NCI-H460 (cell line): ENCODE results near the gene RIPOR2. TPM values are rescaled to one million over a fixed set of nuclear protein-coding genes. Genes with fewer than 3 reads are reported as not detected.

Experiments
- DNase-seq: peaks from one replicate; pipeline ENCODE4 v3.0.0-alpha.2; 2016; ENCODE audit warnings: low read depth; ENCODE audit errors: extremely low read depth
- total RNA-seq: library from RNA; depleted of rRNA; stranded (reverse); fragments of >200 nt; shearing (Covaris generic); gene quantifications from 2 replicates; pipeline ENCODE4 v1.2.3, GENCODE V29; 2014

RIPOR2 gene
- total RNA-seq, 1 experiment from 2014 or later, result 0.27 TPM

DNA sequence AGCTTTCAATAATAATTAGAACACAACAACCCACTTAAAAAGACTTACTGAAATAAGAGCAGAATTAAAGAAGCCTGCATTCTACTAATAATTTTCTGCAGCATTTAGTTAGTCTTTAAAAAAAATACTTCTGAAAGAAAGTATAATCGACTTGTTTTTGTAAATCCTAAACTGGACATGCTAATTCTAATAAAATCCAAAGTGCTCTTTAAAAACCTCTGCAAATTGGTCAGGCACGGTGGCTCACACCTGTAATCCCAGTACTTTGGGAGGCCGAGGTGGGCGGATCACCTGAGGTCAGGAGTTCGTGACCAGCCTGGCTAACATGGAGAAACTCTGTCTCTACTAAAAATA lies 79.5 kb downstream of the RIPOR2 start:
- no peak for DNase-seq

DNA sequence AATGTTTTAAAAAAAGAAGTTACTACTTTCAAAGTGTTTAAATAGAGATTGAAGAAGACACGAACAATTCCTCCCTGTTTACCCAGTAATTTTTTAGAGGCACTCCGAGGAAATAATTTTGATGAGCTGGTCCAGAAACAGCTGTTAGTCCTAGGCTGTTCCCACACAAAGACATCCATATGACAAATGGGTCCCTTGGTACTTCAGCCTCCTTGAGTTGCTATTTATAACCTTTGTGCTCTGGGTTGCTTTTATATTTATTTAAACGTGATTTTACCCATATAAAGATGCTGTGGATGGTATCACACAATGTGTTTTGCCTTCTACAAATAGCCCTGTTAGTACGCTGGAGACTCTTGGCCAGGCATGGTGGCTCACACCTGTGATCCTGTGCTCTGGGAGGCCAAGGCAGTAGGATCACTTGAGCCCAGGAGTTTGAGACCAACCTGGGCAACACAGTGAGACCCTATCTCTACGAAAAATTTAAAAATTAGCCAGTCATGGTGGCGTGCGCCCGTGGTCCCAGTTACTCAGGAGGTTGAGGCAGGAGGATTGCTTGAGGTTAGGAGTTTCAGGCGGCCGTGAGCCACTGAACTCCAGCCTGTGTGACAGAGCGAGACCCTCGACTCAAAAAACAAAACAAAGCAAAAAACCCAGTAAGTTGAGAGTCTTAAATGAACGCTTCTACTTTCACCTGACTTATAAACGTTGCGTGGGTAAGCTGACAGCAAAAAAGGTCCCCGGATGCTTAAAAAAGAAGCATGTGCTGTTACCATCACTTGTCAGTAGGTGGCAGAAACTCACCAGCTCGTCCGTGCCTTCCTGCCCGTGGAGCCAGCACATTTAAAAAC lies 80.1 kb downstream of the RIPOR2 start:
- DNase-seq, result peak; percentile 56

DNA sequence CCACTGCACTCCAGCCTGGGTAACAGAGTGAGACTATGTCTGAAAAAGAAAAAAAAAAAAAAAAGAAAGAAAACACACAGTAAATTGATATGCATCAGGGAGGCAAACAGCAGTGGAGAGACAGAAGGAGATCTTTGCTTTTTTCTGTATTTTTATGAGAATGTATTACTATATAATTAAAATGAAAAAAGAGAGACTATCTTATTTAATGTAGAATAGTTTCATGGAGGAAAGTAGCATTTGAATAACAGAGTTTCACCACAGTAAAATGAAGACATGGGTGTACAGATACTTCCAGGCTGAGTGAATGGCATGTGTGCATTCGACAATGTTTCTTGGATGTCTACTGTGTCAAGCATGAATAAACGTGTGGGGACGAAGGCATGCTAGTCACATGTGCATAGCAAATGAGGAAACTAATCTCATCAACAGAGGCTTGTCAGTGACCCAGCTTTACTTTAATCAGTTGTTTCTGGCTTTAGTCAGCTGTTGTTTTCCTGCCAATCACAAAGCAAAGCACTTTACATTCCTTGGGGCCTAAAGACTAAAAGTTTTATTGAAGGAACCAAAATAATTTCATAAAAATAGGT lies 81.6 kb downstream of the RIPOR2 start:
- no peak for DNase-seq

DNA sequence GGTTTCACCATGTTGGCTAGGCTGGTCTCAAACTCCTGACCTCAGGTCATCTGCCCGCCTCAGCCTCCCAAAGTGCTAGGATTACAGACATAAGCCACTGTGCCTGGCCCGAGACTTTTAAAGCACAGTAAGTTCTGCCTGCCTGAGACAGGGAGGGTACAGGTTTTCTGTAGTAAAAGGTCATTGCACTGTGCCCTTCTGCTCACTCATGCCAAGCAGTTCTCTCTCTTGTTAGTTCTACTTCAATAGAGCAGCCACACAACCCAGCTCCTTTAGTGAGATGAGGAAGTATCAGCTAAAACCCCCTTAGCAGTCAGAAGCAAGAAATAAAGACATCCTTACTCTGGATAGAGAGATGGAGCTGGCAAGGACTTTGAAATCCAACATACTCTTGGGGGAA lies 84.7 kb downstream of the RIPOR2 start:
- no peak for DNase-seq

DNA sequence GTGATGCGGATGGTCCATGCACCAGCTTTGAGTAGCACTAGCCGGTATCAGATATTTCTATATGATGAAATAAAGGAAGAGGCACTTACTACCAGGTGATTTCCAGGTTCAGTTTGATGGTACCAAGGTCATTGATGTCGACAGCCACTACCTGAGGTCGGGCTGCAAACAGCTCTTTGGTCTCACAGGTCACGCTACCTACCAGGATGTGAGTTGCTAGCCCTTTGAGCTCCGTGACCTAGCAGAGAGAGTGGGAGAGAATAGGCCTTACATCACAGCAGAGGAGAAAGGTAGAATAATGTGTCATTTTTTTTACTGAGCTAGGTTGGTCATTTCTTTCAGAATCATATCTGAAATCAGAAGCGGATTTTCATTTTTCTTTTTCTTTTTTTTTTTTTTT lies 86.0 kb downstream of the RIPOR2 start:
- no peak for DNase-seq

DNA sequence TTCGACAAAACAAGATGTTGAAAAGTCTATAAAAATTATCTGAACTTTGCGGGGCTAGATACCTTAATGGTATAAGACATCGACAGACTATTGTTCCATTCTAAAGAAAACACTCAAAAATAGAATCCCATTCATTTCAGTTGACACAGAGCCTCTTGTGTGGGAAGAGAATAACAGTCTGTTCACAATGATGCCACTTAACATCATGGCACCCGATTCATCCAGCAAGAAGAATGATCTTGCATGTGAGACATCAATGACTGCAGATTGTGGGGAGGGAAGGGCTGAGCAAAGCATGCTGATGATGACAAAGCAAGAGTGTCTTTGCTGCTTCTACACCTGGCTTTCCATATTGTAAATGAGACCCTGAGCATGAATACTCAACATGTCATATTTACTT lies 87.3 kb downstream of the RIPOR2 start:
- no peak for DNase-seq

DNA sequence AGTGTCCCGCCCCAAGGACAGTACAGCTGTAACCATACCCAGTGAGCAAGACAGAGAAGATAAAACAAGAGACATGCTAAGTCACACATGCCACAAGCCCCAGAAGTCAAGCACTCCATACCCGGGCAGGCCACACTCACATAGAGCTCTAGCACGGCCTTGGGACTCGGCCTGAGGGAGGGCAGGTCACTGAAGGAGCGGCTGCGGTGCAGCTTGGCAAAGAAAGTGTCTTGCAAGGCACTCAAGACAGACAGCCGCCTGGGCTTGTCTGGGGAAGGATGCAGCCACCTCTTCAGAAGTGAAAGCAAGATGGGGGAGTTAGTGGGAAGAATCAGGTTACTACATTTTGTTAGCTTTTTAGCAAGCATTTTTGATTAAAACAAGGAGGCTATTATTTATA lies 88.4 kb downstream of the RIPOR2 start:
- no peak for DNase-seq

DNA sequence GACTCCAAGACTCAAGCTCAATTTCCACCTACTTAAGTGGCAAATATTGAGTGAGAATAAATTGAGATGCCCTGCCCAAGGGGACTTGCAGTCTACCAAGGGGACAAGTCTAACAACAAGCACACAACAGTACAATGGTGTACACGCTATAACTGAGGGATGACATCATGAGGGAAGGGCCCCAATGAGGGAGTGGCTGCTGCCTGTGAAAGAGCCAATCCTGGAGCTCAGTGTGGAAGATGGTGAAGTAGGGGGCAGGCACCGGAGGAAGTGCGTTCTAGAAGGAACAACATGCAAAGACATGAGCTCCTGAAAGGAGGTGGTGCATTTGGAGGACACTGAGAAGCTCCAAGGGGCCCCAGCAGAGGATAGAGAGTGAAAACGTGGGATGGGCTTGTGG lies 90.2 kb downstream of the RIPOR2 start:
- no peak for DNase-seq

DNA sequence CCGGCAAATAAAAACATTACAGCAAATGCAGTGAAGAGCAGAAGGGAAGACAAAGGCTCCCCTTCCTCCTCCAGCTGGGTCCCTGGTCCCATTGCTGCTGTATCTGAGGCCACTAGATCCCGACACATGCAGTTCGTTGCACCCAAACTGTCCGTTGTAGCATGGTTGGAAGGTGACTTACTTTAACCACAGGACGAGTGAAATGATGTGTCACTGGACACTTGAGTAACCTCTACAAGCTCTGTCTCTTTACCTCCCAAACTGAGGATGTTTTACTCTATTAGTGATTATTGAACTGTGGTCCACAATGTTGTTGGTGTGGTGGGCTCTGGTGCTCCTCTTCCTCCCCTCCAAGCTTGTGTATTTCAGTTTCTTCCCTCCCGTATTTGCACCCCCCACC lies 90.9 kb downstream of the RIPOR2 start:
- no peak for DNase-seq

DNA sequence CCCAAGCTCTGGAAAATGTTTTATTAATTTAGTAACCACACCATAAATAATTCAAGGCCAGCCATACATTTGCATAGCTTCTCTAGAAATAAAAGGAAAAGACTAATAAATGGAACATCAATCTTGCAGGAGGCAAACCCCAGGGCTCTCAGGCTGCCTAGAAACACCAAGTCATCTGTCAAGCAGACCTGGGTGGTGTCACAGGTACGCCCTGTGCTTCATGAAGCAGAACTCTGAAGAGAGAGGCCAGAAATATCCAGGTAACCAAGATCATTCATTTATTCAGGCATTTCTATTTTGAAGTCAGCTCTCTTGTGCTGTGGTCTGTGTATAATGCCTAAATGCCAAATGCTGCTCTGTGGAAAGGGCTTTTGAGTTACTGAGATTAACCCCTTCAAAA lies 91.7 kb downstream of the RIPOR2 start:
- DNase-seq, result no peak

DNA sequence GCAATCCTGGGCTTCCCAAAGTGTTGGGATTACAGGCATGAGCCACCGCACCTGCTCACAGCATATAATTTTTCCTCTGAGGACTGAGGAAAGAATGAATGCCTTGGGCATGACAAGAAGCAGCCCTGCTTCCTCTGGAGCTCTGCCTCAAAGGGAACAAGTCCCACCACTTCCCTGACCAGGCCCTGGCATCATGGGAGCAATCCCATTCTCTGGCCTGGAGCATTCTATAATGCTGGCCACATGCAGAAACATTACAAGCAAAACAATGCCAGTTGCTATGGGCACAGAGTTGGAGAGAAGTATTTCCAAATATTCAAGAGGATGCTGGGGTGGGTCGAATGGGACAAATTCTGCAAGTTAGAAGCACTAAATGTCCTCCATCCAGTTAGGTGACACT lies 95.6 kb downstream of the RIPOR2 start:
- no peak for DNase-seq

DNA sequence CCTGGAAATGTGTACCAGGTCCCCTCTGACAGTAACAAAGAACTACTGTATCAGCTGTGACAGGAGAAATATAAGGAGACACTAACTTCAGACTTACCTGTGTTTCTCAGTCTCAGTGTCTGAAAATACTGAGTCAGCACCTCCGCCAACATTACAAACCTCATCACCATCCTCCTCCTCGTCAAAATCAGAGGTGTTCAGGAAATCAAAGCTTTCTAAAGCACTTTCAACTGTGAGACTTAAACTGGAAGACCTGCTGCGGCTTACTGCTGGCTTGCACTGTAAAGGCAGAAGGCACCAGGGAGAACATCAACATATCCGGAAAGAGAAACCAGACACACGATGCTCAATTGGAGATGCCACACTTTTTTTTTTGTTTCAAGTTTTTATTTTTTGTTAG lies 96.8 kb downstream of the RIPOR2 start:
- no peak for DNase-seq

DNA sequence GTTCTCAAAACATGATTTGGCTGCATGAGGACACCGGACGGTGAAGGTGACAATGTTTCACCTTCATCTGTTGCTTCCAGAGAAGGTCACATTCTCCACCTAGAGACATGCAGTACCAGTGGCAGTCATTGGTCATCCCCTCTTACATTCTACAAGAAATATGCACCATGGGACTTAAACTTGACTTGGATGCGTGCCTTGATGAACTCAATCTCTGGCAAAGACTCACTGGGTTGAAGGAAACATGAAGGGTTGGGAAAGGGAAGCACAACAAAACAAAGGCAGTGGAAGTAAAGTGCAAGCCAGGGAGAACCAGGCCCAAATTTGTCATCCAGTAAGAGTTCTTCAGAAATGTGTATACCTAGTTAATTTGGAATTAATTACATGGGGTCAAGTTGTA lies 97.7 kb downstream of the RIPOR2 start:
- DNase-seq, result no peak

DNA sequence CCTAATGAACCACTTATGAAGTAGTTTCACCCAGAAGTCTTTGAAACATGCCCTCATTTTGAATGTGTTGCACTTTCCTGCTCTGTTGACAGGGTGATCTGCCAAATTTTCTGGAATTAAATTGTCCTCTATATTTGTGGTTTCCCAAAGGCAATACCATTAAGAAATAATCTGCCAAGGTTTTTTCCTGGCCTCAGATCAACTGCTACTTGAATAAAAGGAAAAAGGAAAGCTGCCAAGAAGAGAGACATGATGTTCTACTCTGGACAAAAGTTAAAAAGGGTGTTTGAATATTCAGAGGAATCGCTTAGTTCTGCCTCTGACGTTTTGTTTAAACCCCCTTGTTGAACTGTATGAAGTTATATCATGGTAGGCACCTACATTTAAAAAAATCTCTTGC lies 99.7 kb downstream of the RIPOR2 start:
- no peak for DNase-seq

DNA sequence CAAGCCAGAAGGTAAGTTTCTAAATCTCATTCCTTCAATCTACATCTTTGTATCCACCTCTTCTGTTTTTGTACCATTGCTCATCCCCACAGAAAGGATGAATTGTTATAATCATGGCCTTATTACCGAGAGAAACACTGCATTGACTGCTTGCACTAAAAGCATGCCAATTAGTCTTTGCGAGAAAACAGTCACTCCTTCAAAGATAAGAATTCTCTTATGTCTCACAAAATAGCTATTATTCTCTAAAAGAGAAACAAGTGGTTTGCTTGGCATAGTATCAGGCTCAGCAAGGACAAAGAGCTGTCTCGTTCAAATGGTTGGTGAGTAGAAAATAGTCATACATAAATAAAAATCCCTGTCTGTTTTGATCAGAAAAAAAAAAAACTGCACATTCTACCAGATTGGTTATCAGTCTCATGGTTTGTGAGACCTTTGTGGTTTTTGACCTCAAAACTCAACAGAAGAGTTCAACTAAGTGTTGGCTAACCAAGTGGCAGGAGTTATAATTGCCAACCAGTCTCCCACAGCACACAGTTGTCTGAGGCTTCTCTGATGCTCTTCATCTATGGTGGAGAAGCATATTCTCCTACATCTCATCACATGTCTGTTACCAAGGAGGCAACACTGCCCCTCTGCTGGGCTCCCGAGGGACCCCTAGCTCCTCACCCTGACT lies 101.9 kb downstream of the RIPOR2 start:
- DNase-seq, result no peak

DNA sequence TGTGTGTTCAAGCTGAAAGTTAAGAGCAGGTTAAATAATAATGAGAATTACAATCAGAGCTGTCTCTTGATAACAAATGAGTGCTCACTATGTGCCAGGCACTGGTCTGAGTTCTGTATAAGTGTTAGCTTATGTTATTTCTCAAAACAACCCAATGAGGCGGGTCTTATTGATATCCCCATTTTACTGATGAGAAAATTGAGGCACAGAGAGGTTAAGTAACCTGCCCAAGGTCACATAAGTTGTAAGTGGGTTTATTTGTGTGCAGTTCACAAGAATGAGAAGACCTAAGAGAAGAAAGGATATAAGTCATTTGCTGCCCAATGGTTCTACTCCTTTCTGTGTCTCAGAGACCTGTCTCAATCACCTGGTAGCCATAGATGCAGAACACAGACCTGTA lies 103.0 kb downstream of the RIPOR2 start:
- no peak for DNase-seq

DNA sequence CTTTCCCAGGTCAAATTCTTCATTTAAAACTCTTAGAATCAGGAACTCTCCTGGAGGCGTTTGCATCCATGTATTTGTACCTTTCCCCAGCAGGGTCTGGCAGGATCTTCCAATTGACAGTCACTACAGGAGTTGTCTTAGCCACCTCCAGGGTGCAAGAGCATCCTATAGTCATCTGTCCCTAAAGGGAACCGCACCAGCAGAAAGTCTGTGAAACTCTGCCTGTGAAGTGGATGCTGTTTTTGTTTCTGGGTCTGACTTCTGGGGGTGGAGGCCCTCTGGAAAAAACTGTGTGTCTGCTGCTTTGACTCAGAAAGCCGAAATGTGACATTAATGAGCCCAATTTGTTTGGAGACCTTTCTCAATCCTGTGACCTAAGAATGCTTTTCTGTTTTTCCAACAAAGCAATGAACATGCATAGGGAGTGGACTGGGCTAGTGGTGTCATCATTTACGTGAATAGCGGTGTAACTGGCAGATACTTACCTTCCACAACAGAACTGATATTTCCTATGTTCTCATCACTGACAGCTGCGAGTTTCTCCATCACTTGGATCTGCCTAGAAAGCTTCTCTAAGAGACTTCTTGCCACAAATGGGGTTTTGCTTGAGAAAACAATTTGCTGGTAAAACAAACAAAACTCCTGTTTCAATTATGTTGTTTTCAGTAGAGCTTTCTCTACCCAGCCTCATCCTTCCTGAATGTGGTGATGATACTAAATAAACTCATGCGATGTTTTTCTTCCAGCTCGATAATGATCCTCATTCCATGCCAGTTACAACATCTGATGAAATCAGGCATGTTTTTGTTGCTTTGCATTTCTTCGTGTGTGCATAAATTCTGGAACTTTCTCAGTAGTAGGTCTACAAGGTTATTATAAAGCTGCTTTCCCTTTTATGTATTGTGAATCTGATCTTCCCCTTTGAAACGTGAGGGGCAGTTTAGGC lies 103.7 kb downstream of the RIPOR2 start:
- no peak for DNase-seq

DNA sequence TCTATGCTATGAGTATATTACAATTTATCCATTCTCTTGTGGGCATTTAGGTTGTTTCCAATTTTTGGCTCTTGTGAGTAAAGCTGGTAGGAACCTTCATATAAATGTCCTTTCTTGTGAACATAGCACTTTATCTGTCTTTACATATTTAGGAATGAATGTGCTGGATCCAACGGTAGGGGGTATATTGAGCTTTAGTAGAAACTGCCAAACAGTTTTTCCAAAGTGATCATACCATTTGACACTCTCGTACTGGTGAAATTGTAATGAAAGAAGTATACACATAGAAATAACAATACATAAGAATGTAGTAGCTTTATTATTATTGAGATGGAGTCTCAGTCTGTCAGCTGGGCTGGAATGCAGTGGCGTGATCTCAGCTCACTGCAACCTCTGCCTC lies 106.1 kb downstream of the RIPOR2 start:
- no peak for DNase-seq

DNA sequence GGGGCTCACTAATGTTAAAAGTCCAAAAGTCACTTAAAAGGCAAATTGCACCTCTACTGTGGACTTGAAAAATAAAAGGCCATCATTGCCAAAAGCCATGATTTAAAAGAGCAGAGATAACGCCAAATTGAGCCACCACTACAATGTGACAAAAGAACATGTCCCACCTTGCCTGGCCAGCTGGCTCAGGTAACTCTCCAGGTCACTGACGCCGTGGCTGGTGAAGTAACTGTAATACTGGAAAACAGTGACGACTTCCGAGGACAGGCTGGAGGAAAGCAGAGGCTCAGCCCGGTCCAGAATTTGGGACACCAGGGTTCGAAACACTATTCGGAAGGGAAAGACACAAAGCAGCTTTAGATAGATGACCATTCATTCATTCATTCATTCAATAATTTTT lies 107.8 kb downstream of the RIPOR2 start:
- no peak for DNase-seq

DNA sequence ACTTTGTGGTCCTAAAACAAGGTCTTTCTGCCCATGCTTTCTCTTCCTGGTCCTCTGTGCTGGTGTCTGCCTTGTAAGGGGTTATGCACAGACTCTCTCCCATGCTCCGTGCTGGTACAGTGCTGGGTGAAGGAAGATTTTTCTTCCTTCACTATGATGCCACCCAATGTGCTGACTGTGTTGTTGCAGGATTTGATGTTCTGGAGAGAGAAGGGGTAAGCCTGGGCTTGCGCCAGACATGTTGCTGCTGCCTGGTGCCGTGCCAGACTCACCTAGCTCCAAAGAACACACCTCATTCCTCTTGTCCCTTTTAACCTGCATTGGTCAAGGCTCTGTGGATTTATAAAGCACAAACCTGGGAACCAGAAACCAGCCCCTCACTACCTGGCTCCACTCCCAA lies 108.6 kb downstream of the RIPOR2 start:
- no peak for DNase-seq

DNA sequence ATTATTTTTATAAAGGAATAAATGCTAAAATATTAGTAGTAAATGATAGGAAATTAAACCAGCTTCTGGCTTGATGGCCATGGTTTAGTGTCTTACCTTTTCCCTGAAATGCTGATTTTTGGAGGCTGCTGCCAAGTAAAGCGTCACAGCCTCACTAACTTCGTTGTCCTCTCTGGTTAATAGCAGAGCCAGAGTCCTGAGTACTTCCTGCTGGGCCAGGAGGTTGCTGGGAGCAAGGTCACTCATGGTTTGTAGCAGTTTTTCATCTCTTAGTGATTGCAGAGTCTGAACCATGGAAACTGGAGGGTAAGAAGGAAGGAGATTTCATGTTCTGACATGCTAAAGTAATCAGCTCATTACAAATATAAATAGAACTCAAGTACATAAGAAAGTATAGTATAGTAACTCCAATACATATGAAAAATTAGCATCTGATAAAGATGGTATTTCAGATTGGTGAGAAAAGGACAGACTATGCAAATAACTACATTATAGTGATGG lies 110.6 kb downstream of the RIPOR2 start:
- DNase-seq, result no peak
